Activated CD8-positive, alpha-beta memory T cell treated with anti-CD3 and anti-CD28 coated beads, Interleukin-2, amount 50 U/mL, for 48 hours (primary cell): Measurements from ENCODE around the gene AHSA1.
"Not testable (repeated sequence)": the region's sequence is repeated elsewhere in the genome, so short reads cannot be mapped to it uniquely, and the experiment has no call there.

ENCODE experiments used
- DNase-seq: peaks from one replicate; pipeline ENCODE4 v3.0.0-alpha.2; 2020

AHSA1 gene

DNA sequence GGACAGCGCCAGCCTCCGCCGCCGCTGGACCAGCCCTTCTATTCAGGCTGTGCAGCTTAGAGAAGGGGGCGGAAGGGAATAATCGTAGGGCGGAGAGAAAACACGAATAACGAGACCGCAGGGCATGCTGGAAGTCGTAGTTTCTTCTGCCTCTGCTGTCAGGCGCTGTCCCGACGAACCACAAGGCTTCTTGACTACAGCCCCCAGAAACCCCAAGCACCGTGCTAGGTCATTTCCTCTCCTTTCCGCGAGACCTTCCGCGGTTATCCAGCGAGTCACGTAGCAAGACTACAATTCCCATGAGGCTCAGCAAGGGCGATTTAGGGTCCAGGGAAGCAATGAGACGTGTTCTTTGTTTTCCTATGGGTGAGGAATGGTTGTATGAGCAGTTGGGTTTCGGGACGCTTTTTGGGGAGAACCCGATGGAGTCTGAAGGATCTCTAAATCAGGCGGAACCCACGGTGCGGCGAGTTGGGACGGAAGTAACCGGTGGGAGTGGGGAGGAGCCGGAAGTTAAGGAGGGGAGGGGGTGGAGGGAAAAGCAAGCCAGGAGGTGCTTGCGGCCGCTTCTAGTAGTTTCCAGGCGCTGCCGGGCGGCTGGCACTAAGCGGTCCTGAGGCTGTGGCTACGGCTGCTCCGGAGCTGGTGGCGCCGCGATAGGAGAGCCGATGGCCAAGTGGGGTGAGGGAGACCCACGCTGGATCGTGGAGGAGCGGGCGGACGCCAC lies at the start of gene AHSA1, which contains the start of gene VIPAS39:
Gene AHSA1, plus strand, starts transcription at position 572 of the 727 bp plus-strand sequence. Its CDS starts 97 bp downstream, at position 669.
Gene VIPAS39, minus strand, starts transcription at position 80 of the 727 bp plus-strand sequence. CDS start 3,499 bp downstream, outside the sequence.
- DNase-seq = peak; percentile 90

DNA sequence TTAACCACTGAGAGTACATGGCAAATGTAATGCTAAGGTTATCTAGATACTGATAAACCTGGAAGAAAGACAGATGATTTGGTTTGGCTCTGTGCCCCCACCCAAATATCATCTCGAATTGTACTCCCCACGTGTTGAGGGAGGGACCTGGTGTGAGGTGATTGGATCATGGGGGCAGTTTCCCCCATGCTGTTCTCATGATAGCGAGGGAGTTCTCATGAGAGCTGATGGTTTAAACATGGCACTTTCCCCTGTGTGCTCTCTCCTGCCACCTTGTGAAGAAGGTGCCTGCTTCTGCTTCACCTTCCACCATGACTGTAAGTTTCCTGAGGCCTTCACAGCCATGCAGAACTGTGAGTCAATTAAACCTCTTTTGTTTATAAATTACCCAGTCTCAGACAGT lies 48.8 kb upstream of the AHSA1 start:
- no peak for DNase-seq

GRCh38 chr14:77415403-77416030 lies 42.4 kb upstream of the AHSA1 start:
- not testable (repeated sequence) for DNase-seq

- DNase-seq = not testable (repeated sequence)
These were observed 41.8 kb upstream of the AHSA1 start for GRCh38 chr14:77416098-77416497.

DNA sequence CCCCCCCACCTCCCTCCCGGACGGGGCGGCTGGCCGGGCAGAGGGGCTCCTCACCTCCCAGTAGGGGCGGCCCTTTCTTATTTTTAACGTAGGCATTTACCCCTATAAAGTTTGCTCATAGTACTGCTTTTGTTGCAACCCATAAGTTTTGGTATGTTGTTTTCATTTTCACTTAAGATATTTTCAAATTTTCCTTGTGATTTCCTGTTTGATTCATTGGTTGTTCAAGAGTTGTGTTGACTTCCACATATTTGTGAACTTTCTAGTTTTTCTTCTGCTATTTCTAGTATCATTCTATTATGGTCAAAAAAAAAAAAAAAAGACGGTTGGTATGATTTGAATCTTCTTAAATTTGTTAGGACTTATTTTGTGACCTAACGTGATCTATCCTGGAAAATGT lies 41.1 kb upstream of the AHSA1 start:
- no peak for DNase-seq

DNA sequence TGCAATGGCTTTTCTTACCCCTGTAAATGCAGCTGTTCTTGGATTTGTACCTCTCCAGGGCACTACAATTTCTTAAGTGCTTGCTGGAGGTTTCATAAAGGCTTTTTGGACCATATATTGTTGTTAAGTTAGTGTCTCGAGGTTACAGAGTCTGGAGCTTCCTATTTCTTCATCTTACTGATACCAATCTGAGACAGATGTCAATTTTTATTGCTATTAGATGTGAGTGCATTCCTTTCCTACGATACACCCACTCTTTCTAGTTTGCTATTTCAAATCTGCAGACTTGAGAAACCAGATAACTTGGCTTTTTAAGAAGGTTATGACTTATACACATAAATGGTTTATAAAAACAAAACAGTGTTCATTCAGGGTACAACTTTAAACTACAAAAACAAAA lies 36.7 kb upstream of the AHSA1 start:
- no peak for DNase-seq

- DNase-seq = no peak
These were observed 34.5 kb upstream of the AHSA1 start, which contains the start of gene NOXRED1 for GRCh38 chr14:77423423-77423822. TSS of gene NOXRED1 (minus strand) at chr14:77423523. CDS start at chr14:77422889, 634 bp downstream.

DNA sequence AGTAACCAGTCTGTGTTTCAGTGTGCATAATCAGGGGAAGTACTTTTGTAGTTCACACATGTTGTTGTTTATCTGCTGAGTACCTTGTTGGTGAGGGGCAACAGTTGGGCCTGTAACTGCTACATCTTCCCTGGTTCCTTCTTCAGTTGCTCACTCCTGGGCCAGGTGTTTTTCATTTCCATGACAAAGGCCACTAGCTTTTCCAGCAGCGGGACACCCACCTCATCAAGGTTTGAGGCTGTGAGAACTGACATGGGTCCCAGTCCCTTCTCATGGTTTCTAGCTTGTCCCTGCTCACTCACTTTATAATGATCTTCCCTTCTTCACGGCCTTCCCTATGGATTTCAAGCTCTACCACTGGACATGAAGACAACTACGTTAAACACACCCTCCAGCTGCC lies 33.0 kb upstream of the AHSA1 start:
- no peak for DNase-seq

DNA sequence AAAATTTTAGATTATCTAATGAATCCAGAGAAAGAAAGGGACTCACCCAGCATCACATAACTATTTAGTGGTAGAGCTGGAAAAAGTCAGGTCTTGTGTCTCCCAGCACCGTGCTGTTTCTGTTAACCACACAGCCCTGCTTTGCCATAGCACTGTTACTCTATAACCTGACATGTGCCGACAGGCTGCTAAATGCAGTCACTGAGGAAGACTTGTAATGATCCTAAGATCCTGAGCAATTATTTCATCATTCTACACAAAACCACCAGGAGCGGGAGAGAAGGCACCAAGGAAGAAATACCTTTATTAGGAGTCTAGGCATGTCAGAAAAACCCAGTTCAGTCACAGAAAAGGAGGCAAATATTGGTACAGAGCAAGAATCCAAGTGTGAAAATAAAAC lies 31.5 kb upstream of the AHSA1 start:
- DNase-seq = no peak

DNA sequence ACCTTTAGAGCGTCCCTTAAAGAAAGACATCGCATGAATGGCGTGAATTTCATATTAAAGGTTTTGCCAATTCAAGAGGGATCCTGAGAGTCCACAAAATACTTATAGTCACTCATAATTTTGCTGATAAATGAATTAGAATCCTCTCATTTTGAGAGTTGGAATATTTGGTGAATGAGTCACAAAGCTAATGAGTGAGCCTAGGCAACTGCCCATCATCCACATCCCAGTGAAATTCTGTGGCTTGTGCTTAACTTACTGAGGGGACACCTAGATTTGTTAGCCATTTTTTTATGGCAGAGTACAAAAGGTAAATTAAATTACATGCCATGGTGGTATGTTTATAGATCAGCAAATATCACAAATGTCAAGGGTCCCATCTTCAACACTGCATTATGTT lies 21.9 kb upstream of the AHSA1 start:
- DNase-seq = no peak

GRCh38 chr14:77438596-77438995 lies 19.3 kb upstream of the AHSA1 start:
- DNase-seq = no peak

- DNase-seq = no peak
These were observed 18.0 kb upstream of the AHSA1 start for GRCh38 chr14:77439861-77440260.

GRCh38 chr14:77442196-77442595 lies 15.7 kb upstream of the AHSA1 start:
- no peak for DNase-seq

DNA sequence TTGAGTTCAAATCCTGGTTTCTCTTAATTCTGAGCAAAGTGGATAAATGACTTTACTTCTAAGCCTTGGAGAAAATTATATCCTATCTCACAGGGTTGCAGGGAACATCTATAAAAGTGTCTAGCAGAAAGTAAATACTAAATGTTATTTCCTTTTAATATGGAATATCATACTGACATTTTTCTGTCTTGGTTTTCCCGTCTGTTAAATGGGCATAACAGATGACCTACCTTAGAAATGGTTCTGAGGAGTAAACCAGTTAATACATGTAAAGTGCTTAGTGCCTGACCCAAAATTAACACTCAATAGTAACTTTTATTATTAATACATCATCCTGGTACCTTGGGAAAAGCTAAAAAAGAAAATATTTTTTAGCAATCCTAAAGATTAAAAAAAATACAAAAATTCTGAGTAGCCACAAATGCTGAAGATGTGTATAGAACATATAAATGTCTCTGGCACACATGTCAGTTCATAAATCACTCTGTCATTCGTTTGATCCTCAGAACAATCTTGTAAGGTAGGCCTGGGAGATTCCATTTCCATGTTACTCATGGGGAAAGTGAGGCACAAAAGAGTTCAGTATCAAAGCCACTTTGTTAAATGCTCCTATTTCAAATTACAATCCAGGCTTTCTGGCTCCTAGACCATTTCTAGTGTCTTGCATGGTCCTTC lies 1.8 kb upstream of the AHSA1 start:
- no peak for DNase-seq

GRCh38 chr14:77457115-77457521 lies 775 bp upstream of the AHSA1 start:
- no peak for DNase-seq

GRCh38 chr14:77458249-77458950 lies 507 bp downstream of the AHSA1 start:
- peak; percentile 70 for DNase-seq

GRCh38 chr14:77459072-77459723 lies 1.3 kb downstream of the AHSA1 start:
- peak; percentile 78 for DNase-seq

- no peak for DNase-seq
These were observed 9.9 kb downstream of the AHSA1 start for GRCh38 chr14:77467801-77468200.

DNA sequence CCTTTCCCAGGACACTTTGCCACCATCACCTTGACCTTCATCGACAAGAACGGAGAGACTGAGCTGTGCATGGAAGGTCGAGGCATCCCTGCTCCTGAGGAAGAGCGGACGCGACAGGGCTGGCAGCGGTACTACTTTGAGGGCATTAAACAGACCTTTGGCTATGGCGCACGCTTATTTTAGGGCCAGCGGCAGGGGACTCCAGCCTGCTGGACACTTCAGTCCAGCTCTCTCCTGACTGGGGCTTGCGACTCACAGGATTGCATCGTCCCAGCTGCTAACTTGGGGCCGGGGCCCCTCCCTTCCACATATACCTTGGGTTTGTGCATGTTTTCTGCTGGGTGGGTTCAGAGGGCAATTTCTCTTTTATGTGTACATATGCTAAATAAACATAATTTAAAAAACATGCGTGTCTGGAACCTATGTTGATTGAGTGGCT lies 11.2 kb downstream of the AHSA1 start:
- no peak for DNase-seq

GRCh38 chr14:77469539-77469938 lies 11.6 kb downstream of the AHSA1 start:
- no peak for DNase-seq

- no peak for DNase-seq
These were observed 12.5 kb downstream of the AHSA1 start for GRCh38 chr14:77470224-77470870.

DNA sequence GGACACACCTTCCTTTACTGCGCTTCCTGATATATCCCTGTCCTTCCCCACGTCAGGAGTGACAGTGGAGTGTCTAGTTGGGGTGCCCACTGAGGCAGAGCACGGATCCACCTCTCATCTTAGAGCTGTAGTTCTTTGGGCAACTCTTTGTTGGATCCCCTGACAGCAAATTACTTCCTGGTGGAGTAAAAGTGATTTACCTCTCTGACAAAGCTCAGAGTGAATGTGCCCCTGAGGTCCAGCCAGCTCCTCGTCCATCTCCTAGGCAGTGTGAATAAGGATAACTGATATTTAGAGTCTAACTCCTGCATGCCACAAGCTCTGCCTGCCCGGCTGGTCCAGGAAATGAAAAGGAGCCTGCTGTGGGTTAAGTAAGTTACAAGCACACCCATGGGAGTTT lies 16.0 kb downstream of the AHSA1 start:
- no peak for DNase-seq
